CD14-positive monocyte (primary cell): ENCODE measurements around the gene NOL6. TPM values are rescaled to one million over a fixed set of nuclear protein-coding genes. Genes with fewer than 3 reads are reported as not detected.

ENCODE experiments used
- DNase-seq, 3 donors: peaks; one replicate each; pipeline ENCODE4 v3.0.0-alpha.2; 2011 to 2022
- H2AFZ ChIP-seq: 2 replicates; pipeline ENCODE4 v1.6.0; 2012; ENCODE audit warnings: mild to moderate bottlenecking, low read depth, low read length, inconsistent platforms; ENCODE audit not compliant: insufficient read depth, poor library complexity, severe bottlenecking
- H3K27ac ChIP-seq, 2 donors: 1 replicate in 1 of 2; 2 replicates in 1 of 2; pipeline ENCODE4 v1.5.1; 2012 to 2013; ENCODE audit warnings: low read length in 2 of 2, control low read depth in 1 of 2, inconsistent platforms in 1 of 2, low read depth in 1 of 2, mild to moderate bottlenecking in 1 of 2
- H3K27me3 ChIP-seq, 2 donors: one replicate each; pipeline versions ENCODE4 v1.6.0 to v1.6.1; 2011 to 2013; ENCODE audit warnings: low read length in 2 of 2; ENCODE audit not compliant: control insufficient read depth in 2 of 2, insufficient read depth in 2 of 2
- H3K36me3 ChIP-seq, 2 donors: replicated peaks in 1 of 2; 1 replicate in 1 of 2; 2 replicates in 1 of 2; pipeline versions ENCODE4 v1.5.1 to v1.6.1; 2012 to 2013; ENCODE audit warnings: low read length in 2 of 2, control low read depth in 1 of 2, inconsistent platforms in 1 of 2, mild to moderate bottlenecking in 1 of 2; ENCODE audit not compliant: insufficient read depth in 2 of 2, control insufficient read depth in 1 of 2
- H3K4me1 ChIP-seq, 2 donors: 1 replicate in 1 of 2; 2 replicates in 1 of 2; pipeline versions ENCODE4 v1.5.1 to v1.6.1; 2012 to 2013; ENCODE audit warnings: low read length in 2 of 2, control low read depth in 1 of 2, inconsistent platforms in 1 of 2, mild to moderate bottlenecking in 1 of 2, moderate library complexity in 1 of 2; ENCODE audit not compliant: insufficient read depth in 2 of 2, control insufficient read depth in 1 of 2
- H3K4me2 ChIP-seq: replicated peaks from 2 replicates; pipeline ENCODE3; 2012; ENCODE audit warnings: low read length, moderate library complexity, mild to moderate bottlenecking; ENCODE audit not compliant: poor library complexity, severe bottlenecking; ENCODE audit errors: extremely low read depth
- H3K4me3 ChIP-seq, 3 experiments: fragments of 200-600 bp in 1 of 3; sonication (generic) in 1 of 3; replicated peaks in 1 of 3; 1 replicate in 2 of 3; 2 replicates in 1 of 3; pipeline ENCODE4 v1.5.1; 2011 to 2013; ENCODE audit warnings: low read length in 3 of 3, mild to moderate bottlenecking in 3 of 3, control low read depth in 2 of 3, low read depth in 2 of 3, inconsistent platforms in 1 of 3, moderate library complexity in 1 of 3
- H3K79me2 ChIP-seq: 2 replicates; pipeline ENCODE4 v1.6.0; 2012; ENCODE audit warnings: mild to moderate bottlenecking, control low read depth, inconsistent platforms, low read length, moderate library complexity; ENCODE audit not compliant: insufficient read depth
- H3K9ac ChIP-seq: 2 replicates; pipeline ENCODE4 v1.6.0; 2017; ENCODE audit warnings: low read length, mild to moderate bottlenecking; ENCODE audit not compliant: insufficient read depth, poor library complexity, severe bottlenecking
- H3K9me3 ChIP-seq, 2 donors: replicated peaks in 1 of 2; 1 replicate in 1 of 2; 2 replicates in 1 of 2; pipeline versions ENCODE4 v1.5.1 to v1.6.1; 2012 to 2013; ENCODE audit warnings: low read length in 2 of 2, control low read depth in 1 of 2; ENCODE audit not compliant: control insufficient read depth in 1 of 2, insufficient read depth in 1 of 2
- H4K20me1 ChIP-seq: 2 replicates; pipeline ENCODE4 v1.6.0; 2012; ENCODE audit warnings: mild to moderate bottlenecking, low read length, control low read depth, moderate library complexity; ENCODE audit not compliant: insufficient read depth
- H3K27ac Mint-ChIP-seq, 7 donors: one replicate each; pipeline ENCODE4 v1.8.0; 2020; ENCODE audit warnings: mild to moderate bottlenecking in 7 of 7, mixed read lengths in 7 of 7, moderate library complexity in 6 of 7, inconsistent platforms in 2 of 7
- H3K27me3 Mint-ChIP-seq, 3 donors: one replicate each; pipeline ENCODE4 v1.8.0; 2021 to 2022; ENCODE audit warnings: low read depth in 3 of 3, mild to moderate bottlenecking in 3 of 3, mixed read lengths in 3 of 3, moderate library complexity in 3 of 3, inconsistent platforms in 1 of 3
- H3K36me3 Mint-ChIP-seq, 2 donors: one replicate each; pipeline ENCODE4 v1.8.0; 2020; ENCODE audit warnings: mixed read lengths in 2 of 2, inconsistent platforms in 1 of 2, mild to moderate bottlenecking in 1 of 2
- H3K4me1 Mint-ChIP-seq: one replicate; pipeline ENCODE4 v1.8.0; 2020; ENCODE audit warnings: mild to moderate bottlenecking, mixed read lengths
- H3K4me3 Mint-ChIP-seq, 2 donors: one replicate each; pipeline ENCODE4 v1.8.0; 2020; ENCODE audit warnings: mild to moderate bottlenecking in 2 of 2, mixed read lengths in 2 of 2, moderate library complexity in 1 of 2
- H3K9me3 Mint-ChIP-seq, 7 donors: one replicate each; pipeline ENCODE4 v1.8.0; 2020 to 2022; ENCODE audit warnings: mixed read lengths in 7 of 7, mild to moderate bottlenecking in 6 of 7, moderate library complexity in 6 of 7, inconsistent platforms in 2 of 7
- CTCF ChIP-seq: fragments of 200-600 bp; IDR thresholded peaks from one replicate; pipeline ENCODE4 v1.8.0; 2022; ENCODE audit warnings: antibody characterized with exemption, mild to moderate bottlenecking
- WGBS: methylation state at CpG from one replicate; pipeline ENCODE4 v1.1.5; 2013; ENCODE audit warnings: missing lambda C conversion rate; ENCODE audit not compliant: insufficient coverage; 5-methylcytosine and 5-hydroxymethylcytosine counted together
- intact Hi-C, 2 donors: fragments of 100-400 bp; cut with micrococcal nuclease; formaldehyde crosslinking; loops; one replicate each; pipeline versions ENCODE4 v1.15.0 to v1.15.1; 2023
- polyA plus RNA-seq, 3 donors: library from polyadenylated mRNA; depleted of rRNA in 1 of 3; unstranded in 2 of 3; stranded (reverse) in 1 of 3; fragments of 300-500 nt in 2 of 3; fragments of >200 nt in 1 of 3; fragmentation: Illumina TruSeq in 2 of 3; gene quantifications; 1 replicate in 2 of 3; 2 replicates in 1 of 3; pipeline ENCODE4 v1.2.3, GENCODE V29; 2012 to 2021

NOL6 gene
- polyA plus RNA-seq, 3 donors = 4.6 to 21.9 (median 10.1) TPM

- peaks cover 84 to 89% of the 10 kb centered on the region in 2 donors for H3K36me3 ChIP-seq
- H3K9me3 Mint-ChIP-seq = peaks cover 0 to 2% (median 0%) of the 10 kb centered on the region in 7 donors
- H3K27me3 Mint-ChIP-seq = peaks cover 0 to 3% (median 0%) of the 10 kb centered on the region in 3 donors
- DNase-seq = no peak
- no peak for TF ChIP-seq CTCF
- H3K4me1 Mint-ChIP-seq = no peaks in the 10 kb centered on the region
- H3K9me3 ChIP-seq = no peaks in the 10 kb centered on the region
- WGBS = 92% methylated on average over 13 of the region's 14 CpGs
- no peak overlapping the region for H2AFZ ChIP-seq
- H3K4me1 ChIP-seq = no peaks in the 10 kb centered on the region
- H3K27ac ChIP-seq = no peak overlapping the region
- H3K9ac ChIP-seq = no peak overlapping the region
- H3K4me3 Mint-ChIP-seq = no peak overlapping the region
- H3K4me2 ChIP-seq = no peak overlapping the region
- no peak overlapping the region for H3K4me3 ChIP-seq
- H3K36me3 Mint-ChIP-seq = peaks cover 74 to 87% of the 10 kb centered on the region in 2 donors
- H4K20me1 ChIP-seq = no peaks in the 10 kb centered on the region
- H3K27me3 ChIP-seq = no peaks in the 10 kb centered on the region
- intact Hi-C loops = no loop called here
- no peaks in the 10 kb centered on the region for H3K79me2 ChIP-seq
- H3K27ac Mint-ChIP-seq = peak overlapping the region in 1 of 7 donors; percentile 72
Observed at GRCh38 chr9:33464045-33464636, 9.6 kb downstream of the NOL6 start.

- no peak overlapping the region for H2AFZ ChIP-seq
- no peaks in the 10 kb centered on the region for H3K4me1 Mint-ChIP-seq
- no peak for DNase-seq
- H3K9me3 ChIP-seq = no peaks in the 10 kb centered on the region
- H3K27me3 ChIP-seq = no peaks in the 10 kb centered on the region
- 96% methylated on average over 11 of the region's 15 CpGs for WGBS
- no peaks in the 10 kb centered on the region for H3K79me2 ChIP-seq
- H3K9me3 Mint-ChIP-seq = peaks cover 0 to 2% (median 0%) of the 10 kb centered on the region in 7 donors
- TF ChIP-seq CTCF = no peak
- peaks cover 75 to 79% of the 10 kb centered on the region in 2 donors for H3K36me3 ChIP-seq
- peaks cover 64 to 78% of the 10 kb centered on the region in 2 donors for H3K36me3 Mint-ChIP-seq
- H3K4me3 ChIP-seq = no peak overlapping the region
- no peak overlapping the region for H3K9ac ChIP-seq
- H3K4me3 Mint-ChIP-seq = no peak overlapping the region
- H3K27ac ChIP-seq = no peak overlapping the region
- H3K4me1 ChIP-seq = no peaks in the 10 kb centered on the region
- peak overlapping the region in 3 of 7 donors; percentile 42 to 65 (median 46) for H3K27ac Mint-ChIP-seq
- H4K20me1 ChIP-seq = no peaks in the 10 kb centered on the region
- H3K27me3 Mint-ChIP-seq = peaks cover 0 to 3% (median 1%) of the 10 kb centered on the region in 3 donors
- H3K4me2 ChIP-seq = no peak overlapping the region
- intact Hi-C loops = no loop called here
Observed at GRCh38 chr9:33463151-33463550, 10.6 kb downstream of the NOL6 start.
